ENCODE data around the gene CDH13.

Gene CDH13

DNA sequence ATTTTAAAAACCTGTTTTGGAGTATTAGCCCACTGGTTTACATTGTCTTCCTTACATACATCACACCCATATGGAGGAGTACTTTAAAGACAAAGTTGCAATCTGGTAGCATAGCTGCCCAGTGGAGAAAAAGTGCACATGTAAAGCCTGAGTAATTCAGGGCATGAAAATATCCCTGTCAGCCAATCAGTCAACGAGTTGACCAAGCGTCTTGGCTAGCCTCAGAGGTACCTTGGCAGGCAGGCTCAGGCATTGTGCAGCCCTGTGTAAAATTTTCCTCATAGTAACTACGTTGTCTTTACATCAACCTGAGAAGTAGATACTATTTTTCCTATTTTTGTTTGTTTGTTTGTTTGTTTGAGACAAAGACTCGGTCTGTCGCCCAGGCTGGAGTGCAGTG lies 339.0 kb downstream of the CDH13 start:
- no peak for DNase-seq

DNA sequence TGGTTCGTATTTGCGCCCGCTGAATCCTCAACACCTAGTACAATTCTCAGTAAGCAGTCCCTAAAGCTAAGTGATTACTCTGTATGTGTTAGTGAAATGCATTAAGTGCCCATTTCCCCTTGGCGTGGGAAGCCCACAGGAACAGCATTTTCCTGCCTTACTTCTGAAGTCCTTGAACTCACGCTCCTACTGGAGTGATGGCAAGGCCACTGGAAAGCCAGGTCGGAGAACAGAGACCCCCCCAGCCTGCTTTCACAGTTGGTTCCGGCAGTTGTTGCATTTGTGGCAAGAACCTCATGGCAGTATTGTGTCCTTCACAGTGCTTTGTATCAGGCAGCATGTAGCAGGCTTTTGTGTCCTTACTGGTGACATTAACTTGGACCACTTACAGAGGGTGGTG lies 340.7 kb downstream of the CDH13 start:
- DNase-seq = no peak

DNA sequence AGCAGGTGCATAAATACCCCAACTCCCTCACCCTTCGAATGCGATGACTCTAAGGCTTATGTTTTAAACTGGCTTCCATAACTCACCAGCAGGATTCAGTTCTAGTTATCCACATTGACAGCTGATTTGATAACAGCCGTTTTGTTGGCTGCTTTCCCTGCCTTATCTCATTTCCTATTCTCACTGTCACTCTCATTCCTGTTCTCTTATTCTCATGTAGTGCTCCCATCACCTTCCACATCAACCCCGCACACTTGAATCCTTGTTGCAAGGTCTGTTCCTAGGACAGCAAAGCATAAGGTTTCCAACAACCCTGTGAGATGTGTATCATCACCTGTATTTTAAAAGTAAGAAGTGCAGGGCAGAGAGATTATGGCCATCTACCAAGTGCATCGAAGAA lies 344.4 kb downstream of the CDH13 start:
- no peak for DNase-seq

DNA sequence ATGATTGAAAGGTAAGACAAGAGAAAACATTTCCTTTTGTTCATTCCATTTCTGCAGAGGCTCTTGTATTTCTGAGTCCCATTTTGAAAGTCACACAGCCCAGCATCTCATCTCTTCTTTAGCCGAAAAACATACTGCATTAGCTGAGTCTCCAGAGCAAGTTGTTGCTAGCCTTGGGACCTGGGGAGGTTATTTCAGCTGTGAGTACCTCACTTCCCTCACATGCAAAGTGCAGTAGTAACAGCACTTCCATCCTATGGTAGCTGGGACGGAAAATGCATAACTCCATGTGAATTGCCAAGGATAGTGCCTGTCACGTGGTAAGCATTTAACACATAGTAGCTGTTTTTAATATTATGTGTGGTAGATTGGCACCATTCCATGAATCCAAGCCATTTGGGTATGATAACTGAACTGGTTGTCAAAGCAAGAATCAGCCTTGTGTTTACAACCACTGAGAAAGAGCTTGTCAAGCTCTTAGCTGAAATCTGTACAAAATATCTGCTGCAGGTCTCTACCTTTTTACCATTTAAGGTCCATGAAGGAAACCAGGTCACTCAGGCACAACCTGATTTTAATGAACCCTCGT lies 345.7 kb downstream of the CDH13 start:
- no peak for DNase-seq

DNA sequence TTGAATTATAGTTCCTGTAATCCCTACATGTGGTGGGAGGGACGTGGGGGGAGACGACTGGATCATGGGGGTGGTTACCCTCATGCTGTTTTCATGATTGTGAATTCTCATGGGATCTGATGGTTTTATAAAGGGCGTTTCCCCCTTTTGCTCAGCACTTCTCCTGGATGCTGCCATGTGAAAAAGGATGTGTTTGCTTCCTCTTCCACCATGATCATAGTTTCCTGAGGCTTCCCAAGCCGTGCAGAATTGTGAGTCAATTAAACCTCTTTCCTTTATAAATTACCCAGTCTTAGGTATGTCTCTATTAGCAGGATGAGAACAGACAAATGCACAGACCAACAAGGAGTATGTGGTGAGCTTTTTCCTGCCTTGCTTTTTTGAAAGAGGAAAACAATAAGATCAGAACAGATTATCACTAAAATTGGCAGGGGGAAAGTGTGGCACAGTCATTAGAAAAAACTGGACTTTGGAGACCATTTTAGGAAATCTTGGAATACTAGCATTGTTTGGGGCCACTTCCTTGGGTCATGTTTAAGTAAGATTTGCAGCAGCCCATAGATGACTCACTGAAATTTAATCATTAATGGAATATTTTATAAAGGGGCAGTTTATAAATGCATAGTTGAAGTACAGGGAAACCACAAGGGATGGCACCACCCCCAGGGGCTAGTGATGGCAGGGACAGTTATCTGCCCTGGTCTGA lies 352.8 kb downstream of the CDH13 start:
- no peak for DNase-seq

DNA sequence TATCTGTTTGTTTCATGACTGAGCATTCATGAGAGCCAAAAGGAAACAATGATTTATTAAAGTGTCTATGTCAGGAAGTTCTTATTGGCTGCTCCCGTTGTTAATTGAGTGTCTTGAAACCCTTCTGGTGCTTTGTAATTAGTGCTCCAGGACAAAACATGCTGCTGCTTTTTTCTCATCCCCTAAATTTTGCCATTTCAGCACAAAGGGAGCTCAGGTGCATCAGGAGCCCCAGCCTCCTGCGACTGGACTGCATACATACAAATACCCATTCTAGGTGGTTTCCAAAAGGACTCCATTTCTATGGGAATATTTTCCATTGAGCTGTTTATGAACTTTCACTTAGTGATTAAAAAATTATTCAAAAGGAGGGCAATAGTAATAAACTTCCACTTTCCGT lies 354.0 kb downstream of the CDH13 start:
- DNase-seq = no peak

- DNase-seq = no peak
These were observed 361.0 kb downstream of the CDH13 start for GRCh38 chr16:82987767-82988166.

GRCh38 chr16:82990155-82990554 lies 363.4 kb downstream of the CDH13 start:
- DNase-seq = no peak

GRCh38 chr16:82991410-82991809 lies 364.6 kb downstream of the CDH13 start:
- no peak for DNase-seq

DNA sequence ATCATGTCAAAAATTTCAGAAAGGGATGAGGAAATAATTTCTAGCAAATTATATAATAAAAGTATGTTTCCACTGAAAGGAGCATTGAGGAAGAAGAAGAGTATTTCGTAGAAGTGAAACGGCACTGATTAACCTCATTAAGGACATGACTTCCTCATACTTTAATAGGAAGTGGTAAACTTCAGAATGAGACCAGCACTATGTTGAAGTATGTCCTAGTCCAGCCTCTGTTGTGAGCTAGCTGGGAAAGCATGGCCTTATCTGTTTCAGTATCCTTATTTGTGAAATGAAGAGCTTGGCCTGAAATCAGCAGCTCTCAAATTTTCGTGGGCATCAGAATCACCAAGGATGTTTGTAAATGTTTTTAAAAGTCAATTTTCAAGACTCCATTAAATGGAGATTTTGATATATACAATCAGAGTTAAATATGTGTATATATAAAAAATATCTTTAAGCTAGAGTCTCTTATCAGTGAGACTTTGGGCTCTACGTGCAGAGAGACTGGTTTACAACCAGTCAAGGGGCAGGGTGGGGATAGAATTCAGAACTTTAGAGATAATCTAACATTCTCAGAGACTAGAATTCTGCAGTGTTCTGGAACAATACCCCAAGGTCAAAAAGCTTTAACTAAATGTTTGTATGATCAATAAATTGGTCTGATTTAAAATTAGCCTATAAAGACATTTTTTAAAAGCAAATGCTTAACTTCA lies 365.4 kb downstream of the CDH13 start:
- DNase-seq = no peak

- DNase-seq = no peak
These were observed 366.0 kb downstream of the CDH13 start for GRCh38 chr16:82992786-82993185.

DNA sequence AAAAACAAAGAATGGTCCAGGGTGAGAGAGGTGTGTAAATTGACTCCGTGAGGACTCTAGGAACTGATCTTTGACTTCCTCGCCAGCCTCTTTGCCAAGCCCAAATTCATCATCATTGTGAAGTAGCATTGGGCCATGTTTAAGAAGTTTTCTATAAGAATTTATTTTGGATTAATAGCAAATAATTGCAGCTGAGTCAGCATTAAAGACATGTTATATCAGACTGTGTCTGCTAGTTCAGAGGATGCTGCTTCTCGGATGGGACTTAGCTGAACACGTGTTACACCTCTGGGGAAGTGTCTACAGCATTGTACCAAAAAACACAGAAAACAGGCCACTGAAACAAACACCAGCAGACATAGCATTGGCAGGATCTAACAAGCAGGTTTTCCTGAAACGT lies 366.6 kb downstream of the CDH13 start:
- DNase-seq = no peak

DNA sequence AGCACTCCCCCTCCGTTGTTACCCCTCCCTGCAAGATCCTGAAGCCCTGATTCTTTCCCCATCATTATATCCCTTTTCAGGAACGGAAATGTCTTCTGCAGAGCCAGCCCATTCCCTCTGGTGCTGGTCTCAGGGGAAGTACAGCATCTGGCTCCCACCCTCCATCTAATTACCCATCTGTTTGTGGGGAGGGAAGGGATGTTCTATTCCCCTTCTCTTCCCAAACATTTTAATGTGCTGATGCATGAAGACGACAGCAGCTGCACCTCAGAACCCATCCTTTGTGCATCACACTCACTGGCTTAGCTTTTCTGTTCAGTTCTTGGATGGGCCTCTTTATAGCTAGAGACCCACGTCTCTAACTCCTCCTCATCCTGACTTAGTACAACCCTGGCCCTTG lies 367.2 kb downstream of the CDH13 start:
- no peak for DNase-seq

DNA sequence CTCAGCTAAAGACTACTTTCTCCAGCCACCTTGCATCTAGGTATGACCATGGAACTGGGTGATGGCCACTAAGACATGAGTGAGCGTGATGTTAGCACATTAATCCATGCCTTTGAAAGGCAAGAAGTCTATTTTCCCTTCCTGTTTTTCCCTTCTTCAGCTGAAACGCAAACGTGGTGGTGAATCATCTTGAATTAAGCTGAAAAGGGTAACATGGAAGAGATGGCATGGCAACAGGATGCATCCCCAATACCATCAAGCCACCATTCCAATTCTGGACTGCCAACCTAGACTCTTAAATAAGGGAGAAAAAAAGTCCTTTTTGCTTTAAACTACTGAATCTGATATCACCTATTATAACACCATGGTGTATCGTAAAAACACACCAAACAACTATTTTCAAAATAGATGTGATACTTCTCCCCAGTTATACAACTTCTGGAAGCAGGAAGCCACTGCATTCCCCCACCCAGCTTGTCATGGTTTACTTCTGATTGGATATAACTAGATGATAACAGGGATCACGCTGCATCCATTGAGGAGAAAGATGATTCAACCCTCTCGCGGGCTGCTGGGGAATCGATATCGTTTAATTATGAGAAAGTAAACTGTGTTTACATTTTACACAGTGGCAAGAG lies 368.6 kb downstream of the CDH13 start:
- DNase-seq = no peak

DNA sequence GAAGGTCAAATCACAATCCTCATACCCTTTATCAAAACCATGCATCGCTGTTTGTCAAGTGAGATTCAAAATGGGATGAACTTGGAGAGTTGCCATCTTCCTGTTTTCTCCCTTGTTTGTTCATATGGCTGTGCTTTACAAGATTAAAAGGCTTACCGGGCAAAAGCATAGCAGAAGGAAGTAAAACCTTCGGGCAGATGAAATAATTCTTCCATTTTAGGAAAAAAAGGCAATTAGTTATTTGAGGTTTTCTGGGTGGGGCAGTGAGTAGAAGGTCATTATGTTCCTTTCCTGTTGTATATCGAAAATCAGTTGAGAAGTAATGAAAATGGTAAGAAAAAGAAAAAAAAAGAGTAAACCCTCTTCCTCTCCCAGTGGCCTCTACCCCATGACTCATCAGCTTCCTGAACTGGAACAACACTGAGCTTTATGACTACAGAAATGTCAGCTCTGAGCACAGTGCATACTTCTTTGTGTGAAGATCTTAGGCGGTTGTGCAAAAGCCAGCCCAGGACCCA lies 369.2 kb downstream of the CDH13 start:
- no peak for DNase-seq

DNA sequence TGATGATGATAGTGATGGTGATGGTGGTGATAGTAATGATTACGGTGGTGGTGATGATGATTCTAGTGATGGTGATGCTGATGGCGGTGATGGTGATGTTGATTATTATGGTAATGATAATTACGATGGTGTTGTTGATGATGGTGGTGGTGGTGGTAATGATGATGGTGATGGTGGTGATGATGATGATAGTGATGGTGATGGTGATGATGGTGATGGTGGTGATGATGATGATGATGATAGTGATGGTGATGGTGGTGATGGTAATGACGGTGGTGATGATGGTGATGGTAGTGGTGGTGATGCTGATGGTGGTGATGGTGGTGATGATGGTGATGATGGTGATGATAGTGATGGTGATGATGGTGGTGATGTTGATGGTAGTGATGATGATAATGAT lies 370.0 kb downstream of the CDH13 start:
- no peak for DNase-seq

DNA sequence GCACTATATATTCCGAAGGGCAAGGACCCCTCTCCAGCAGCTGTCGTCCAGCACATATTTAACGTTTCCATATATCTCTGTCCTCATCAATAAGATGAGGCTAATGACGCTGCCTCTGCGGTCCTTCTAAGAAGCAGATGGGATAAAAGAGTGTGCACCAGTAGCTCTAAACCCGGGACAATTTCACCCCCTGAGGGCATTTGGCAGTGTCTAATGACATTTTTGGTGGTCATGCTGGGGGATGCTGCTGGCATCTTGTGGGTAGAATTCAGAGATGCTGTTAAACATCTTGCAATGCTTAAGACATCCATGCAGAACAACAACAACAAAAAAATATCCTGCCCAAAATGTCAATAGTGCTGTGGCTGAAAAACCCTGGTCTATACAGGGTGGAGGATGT lies 372.9 kb downstream of the CDH13 start:
- no peak for DNase-seq

- DNase-seq = no peak
These were observed 375.9 kb downstream of the CDH13 start for GRCh38 chr16:83002351-83003334.

GRCh38 chr16:83004868-83005652 lies 378.3 kb downstream of the CDH13 start:
- DNase-seq = no peak

- no peak for DNase-seq
These were observed 378.9 kb downstream of the CDH13 start for GRCh38 chr16:83005653-83006160.
